ENCODE measurements around the gene CFAP157. TPM values are rescaled to one million over a fixed set of nuclear protein-coding genes. Genes with fewer than 3 reads are reported as not detected.

Gene CFAP157
- total and polyA plus RNA-seq, 8 donors, result 0.14 to 7.6 (median 0.19) TPM; not detected in 3

GRCh38 chr9:127739614-127740330, 33.0 kb downstream of the CFAP157 start:
- H3K4me3 ChIP-seq, result no peak overlapping the region
- H3K27me3 ChIP-seq, result peaks cover 0 to 23% (median 11%) of the 10 kb centered on the region in 3 donors
- 79 to 84% (median 84%) methylated on average over 12 to 19 of the region's 19 CpGs for WGBS, 5 donors
- H3K9me3 ChIP-seq, result no peaks in the 10 kb centered on the region
- intact Hi-C loops (cut with DNase I; ENCODE audit: low total_unique reads), result loop anchor here (5.0 kb wide), 1 partner anchor 43 kb away; no protein-coding TSS in a partner anchor
- DNase-seq, result no peak
- peaks cover 11 to 38% (median 28%) of the 10 kb centered on the region in 4 donors for H3K4me1 ChIP-seq
- H3K36me3 ChIP-seq, result peaks cover 6 to 45% (median 29%) of the 10 kb centered on the region in 4 donors
- TF ChIP-seq POLR2A (IDR thresholded peaks at IDR 0.05), result no peak
- peak overlapping the region in 4 of 5 donors; percentile 28 to 66 (median 58) for H3K27ac ChIP-seq

GRCh38 chr9:127741831-127742434, 35.1 kb downstream of the CFAP157 start:
- 25 to 57% (median 31%) methylated on average over 25 to 38 of the region's 38 CpGs for WGBS, 5 donors
- intact Hi-C loops (cut with DNase I; ENCODE audit: low total_unique reads), result no loop called here
- peaks cover 11 to 31% (median 20%) of the 10 kb centered on the region in 4 donors for H3K4me1 ChIP-seq
- TF ChIP-seq POLR2AphosphoS5 (IDR thresholded peaks at IDR 0.05) (no peak), EP300 (IDR thresholded peaks at IDR 0.05) (no peak), POLR2A (IDR thresholded peaks at IDR 0.05) (no peak), CTCF (IDR thresholded peaks at IDR 0.05) (no peak)
- H3K9me3 ChIP-seq, result no peaks in the 10 kb centered on the region
- peaks cover 0 to 24% (median 11%) of the 10 kb centered on the region in 3 donors for H3K27me3 ChIP-seq
- H3K36me3 ChIP-seq, result peaks cover 6 to 56% (median 38%) of the 10 kb centered on the region in 4 donors
- peak; percentile 62 to 82 for DNase-seq
- peak overlapping the region in 3 of 4 donors; percentile 16 to 24 (median 17) for H3K4me3 ChIP-seq
- H3K27ac ChIP-seq, result peak overlapping the region in 3 of 5 donors; percentile 20 to 46 (median 34)

GRCh38 chr9:127742435-127743088, 35.8 kb downstream of the CFAP157 start:
- TF ChIP-seq POLR2A (IDR thresholded peaks at IDR 0.05) (no peak), EP300 (IDR thresholded peaks at IDR 0.05) (no peak), POLR2AphosphoS5 (IDR thresholded peaks at IDR 0.05) (no peak), CTCF (IDR thresholded peaks at IDR 0.05) (no peak)
- H3K4me1 ChIP-seq, result peaks cover 11 to 31% (median 20%) of the 10 kb centered on the region in 4 donors
- H3K27ac ChIP-seq, result peak overlapping the region in 4 of 5 donors; percentile 5 to 46 (median 36)
- intact Hi-C loops (cut with DNase I; ENCODE audit: low total_unique reads), result no loop called here
- H3K36me3 ChIP-seq, result peaks cover 6 to 62% (median 40%) of the 10 kb centered on the region in 4 donors
- DNase-seq, result peak; percentile 32 to 89
- WGBS, 5 donors, result 26 to 59% (median 37%) methylated on average over 26 to 33 of the region's 33 CpGs
- H3K9me3 ChIP-seq, result no peaks in the 10 kb centered on the region
- peak overlapping the region in 3 of 4 donors; percentile 16 to 24 (median 17) for H3K4me3 ChIP-seq
- H3K27me3 ChIP-seq, result peaks cover 0 to 29% (median 11%) of the 10 kb centered on the region in 3 donors

GRCh38 chr9:127744398-127745110, 37.8 kb downstream of the CFAP157 start:
- no peak for DNase-seq
- H3K27ac ChIP-seq, result no peak overlapping the region
- TF ChIP-seq POLR2AphosphoS5 (IDR thresholded peaks at IDR 0.05) (no peak), CTCF (IDR thresholded peaks at IDR 0.05) (no peak), EP300 (IDR thresholded peaks at IDR 0.05) (no peak), POLR2A (IDR thresholded peaks at IDR 0.05) (no peak)
- intact Hi-C loops (cut with DNase I; ENCODE audit: low total_unique reads), result no loop called here
- H3K9me3 ChIP-seq, result no peaks in the 10 kb centered on the region
- peaks cover 11 to 31% (median 20%) of the 10 kb centered on the region in 4 donors for H3K4me1 ChIP-seq
- WGBS, 5 donors, result 91 to 94% (median 92%) methylated on average over 13 to 19 of the region's 19 CpGs
- H3K27me3 ChIP-seq, result peaks cover 0 to 46% (median 11%) of the 10 kb centered on the region in 3 donors
- peaks cover 4 to 68% (median 46%) of the 10 kb centered on the region in 4 donors for H3K36me3 ChIP-seq
- H3K4me3 ChIP-seq, result no peak overlapping the region

Measured in stomach (tissue), 9 donors.